Hair follicle dermal papilla cell (primary cell): ENCODE measurements around the gene KRTAP4-7. TPM values are rescaled to one million over a fixed set of nuclear protein-coding genes. Genes with fewer than 3 reads are reported as not detected.

Experiments used
- total RNA-seq: library from RNA; depleted of rRNA; stranded (reverse); fragments of >200 nt; gene quantifications from 2 replicates; pipeline ENCODE4 v1.2.3, GENCODE V29; 2012

The KRTAP4-7 gene
- not detected in 2 replicates for total RNA-seq

DNA sequence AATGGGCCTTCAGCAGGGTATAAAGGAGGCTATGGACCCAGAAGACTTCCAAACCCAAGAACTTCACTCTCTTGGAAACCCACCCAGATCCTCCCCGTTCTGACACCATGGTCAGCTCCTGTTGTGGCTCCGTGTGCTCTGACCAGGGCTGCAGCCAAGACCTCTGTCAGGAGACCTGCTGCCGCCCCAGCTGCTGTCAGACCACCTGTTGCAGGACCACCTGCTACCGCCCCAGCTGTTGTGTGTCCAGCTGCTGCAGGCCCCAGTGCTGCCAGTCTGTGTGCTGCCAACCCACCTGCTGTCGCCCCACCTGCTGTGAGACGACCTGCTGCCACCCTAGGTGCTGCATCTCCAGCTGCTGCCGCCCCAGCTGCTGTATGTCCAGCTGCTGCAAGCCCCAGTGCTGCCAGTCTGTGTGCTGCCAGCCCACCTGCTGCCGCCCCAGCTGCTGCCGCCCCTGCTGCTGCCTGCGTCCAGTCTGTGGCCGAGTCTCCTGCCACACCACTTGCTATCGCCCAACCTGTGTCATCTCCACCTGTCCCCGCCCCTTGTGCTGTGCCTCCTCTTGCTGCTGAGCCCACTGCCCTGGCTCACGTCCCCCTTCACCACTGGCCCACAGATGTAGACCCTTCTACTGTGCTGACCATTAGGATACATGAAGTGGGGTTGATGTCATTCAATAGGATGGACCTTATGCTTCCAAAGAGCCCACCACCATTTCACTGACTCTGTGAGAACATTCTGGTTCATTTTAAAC lies at the start of gene KRTAP4-7:
KRTAP4-7 (plus strand) TSS at position 51 of the 757 bp plus-strand sequence; CDS start at position 108, 57 bp downstream.

DNA sequence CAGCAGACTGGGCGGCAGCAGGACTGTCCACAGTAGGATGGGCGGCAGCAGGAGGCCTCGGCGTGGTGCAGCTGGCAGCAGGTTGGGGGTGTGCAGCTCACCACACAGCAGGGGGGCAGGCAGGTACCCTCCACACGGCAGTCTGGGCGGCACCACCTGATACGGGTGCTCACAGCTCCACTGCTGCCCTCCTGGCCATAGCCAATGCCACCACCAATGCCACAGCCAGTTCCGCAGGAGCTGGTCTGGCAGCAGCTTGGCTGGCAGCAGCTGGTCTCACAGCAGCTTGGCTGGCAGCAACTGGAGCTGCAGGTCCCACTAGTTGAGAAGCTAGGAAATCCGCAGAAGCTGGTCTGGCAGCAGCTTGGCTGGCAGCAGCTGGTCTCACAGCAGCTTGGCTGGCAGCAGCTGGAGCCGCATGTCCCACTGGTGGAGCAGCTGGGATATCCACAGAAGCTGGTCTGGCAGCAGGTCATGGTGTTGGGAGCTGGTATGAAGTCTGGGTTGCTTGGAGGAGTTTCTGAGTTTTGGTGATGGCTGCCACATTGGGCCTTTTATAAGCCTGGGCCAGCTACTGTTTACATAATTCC lies 49.5 kb upstream of the KRTAP4-7 start, which contains the start of gene KRTAP1-3:
KRTAP1-3 (minus strand) TSS at position 529 of the 590 bp plus-strand sequence; CDS start at position 476, 53 bp downstream.

DNA sequence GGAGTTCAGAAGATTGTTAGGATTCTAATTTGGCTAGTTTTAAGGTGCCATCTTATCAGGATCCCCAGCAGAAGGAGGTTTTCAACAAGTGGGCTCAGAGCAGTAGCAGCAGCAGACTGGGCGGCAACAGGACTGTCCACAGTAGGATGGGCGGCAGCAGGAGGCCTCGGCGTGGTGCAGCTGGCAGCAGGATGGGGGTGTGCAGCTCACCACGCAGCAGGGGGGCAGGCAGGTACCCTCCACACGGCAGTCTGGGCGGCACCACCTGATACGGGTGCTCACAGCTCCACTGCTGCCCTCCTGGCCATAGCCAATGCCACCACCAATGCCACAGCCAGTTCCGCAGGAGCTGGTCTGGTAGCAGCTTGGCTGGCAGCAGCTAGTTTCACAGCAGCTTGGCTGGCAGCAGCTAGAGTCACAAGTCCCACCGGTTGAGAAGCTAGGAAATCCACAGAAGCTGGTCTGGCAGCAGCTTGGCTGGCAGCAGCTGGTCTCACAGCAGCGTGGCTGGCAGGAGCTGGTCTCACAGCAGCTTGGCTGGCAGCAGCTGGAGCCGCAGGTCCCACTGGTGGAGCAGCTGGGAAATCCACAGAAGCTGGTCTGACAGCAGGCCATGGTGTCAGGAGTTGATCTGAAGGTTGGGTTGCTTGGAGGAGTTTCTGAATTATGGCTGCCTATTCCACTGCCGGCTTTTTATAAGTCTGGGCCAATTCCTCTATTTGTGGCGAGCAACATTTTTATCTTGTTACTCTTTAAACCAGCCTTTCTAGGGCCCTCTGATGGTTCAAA lies 43.0 kb upstream of the KRTAP4-7 start, which contains the start of gene KRTAP1-1:
KRTAP1-1 (minus strand) TSS at position 668 of the 789 bp plus-strand sequence; CDS start at position 615, 53 bp downstream.

DNA sequence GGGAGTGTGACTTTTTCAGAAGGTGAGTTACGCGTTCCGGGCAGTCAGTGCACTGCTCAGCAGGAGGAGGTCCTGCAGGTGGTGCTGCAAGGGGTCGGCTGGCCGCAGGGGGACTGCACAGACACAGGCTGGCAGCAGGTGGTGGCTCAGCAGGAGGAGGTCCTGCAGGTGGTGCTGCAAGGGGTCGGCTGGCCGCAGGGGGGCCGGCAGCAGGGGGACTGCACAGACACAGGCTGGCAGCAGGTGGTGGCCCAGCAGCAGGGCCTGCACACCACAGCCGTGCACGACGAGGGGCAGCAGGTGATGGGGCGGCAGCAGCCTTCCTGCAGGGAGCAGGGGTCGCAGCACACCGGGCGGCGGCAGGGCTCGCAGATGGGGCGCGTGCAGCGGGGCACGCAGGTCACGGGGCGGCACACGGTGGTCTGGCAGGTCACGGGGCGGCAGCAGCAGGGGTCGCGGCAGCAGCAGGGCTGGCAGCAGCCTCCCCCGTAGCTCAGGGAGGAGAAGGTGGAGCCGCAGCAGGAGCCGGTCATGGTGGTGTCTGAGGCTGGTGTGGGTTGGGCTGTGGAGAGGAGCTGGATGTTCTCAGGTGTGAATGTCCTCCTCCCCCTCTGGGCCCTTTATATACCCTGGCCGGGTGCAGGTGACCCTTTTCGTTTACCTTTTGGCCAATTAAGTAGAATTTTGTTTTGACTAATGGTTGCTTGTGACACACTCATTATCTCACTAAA lies 37.0 kb upstream of the KRTAP4-7 start, which contains the start of gene KRTAP2-1:
KRTAP2-1 (minus strand) TSS at position 582 of the 731 bp plus-strand sequence; CDS start at position 533, 49 bp downstream.

DNA sequence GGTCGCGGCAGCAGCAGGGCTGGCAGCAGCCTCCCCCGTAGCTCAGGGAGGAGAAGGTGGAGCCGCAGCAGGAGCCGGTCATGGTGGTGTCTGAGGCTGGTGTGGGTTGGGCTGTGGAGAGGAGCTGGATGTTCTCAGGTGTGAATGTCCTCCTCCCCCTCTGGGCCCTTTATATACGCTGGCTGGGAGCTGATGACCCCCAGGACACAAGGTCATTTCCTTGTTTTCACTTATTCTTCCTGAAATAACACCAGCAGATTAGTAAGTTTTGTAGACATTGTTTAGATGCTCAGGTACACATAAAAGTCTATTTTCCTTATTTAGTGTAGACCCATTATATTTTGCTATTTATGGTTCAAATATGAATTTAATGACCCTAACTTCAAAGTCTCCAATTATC lies 28.8 kb upstream of the KRTAP4-7 start, which contains the start of gene KRTAP2-2:
KRTAP2-2 (minus strand) TSS at position 101 of the 400 bp plus-strand sequence; CDS start at position 82, 19 bp downstream.

DNA sequence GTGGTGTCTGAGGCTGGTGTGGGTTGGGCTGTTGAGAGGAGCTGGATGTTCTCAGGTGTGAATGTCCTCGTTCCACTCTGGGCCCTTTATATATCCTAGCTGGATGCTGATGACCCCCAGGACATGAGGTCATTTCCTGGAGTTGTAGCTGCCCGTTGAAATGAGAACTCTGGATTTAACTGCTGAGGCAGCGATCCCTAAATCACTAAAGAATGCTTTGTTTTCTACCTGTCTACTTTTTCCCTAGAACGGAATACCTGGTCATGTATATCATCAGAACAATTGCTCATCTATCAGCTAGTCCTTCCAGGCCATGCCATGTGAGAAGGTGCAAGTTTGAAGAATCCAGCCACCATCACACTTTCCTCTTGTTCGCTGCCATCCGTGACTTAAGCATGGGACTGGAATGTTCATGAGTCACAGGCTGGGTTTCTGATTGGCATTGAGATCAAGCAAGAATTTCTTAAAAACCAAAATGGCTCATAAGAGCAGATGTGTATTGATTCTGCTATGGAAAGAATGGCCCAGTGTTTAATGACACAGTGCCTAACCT lies 23.8 kb upstream of the KRTAP4-7 start, which contains the start of gene KRTAP2-3:
KRTAP2-3 (minus strand) TSS at position 63 of the 553 bp plus-strand sequence. CDS start 64 bp downstream, outside the sequence.

DNA sequence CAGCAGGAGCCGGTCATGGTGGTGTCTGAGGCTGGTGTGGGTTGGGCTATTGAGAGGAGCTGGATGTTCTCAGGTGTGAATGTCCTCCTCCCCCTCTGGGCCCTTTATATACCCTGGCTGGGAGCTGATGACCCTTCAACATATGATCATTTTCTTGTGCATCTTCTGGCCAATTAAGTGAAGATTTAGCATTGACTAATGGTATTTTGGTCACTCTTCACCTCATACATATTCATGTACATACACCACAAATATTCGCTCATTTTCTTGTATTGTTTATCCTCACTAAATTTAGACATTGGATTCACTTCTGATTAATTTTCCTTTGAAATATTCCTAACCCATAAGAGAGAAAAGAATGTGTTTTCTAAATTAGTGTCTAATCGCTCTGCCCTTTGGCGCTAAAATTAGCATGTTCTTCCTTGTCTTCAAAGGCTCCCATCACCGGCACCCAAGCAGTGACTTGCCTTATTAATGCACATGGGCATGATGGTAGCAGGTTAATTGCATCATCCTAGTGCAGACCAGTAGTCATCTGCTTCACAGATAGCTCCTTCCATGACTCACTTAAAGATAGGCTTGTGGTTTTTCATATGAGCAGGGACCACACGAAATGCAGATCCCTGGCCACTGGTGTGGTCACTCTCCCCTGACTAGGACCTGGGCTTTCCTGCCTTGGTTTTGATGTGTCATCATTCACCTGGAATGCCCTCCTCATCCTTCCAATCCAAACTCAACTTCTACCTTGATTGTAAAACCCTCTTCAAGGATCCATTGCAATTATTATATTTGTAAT lies 17.9 kb upstream of the KRTAP4-7 start, which contains the start of gene KRTAP2-4:
KRTAP2-4 (minus strand) TSS at position 51 of the 796 bp plus-strand sequence; CDS start at position 17, 34 bp downstream.

DNA sequence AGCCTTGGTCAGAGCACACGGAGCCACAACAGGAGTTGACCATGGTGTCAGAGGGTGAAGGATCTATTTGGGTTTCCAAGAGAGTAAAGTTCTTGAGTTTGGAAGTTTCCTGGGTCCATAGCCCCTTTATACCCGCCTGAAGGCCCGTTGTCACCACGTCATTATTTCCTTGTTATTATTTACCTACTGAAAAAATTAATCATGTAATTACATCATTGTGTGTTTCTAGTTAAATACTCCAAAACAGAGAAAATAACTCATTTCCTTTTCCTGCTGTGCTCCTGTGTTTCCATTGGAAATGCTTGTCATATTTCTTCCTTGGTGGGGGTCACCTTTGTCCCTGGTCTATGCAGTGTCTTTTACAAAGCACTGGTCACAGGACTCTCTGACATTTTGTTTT lies 14.1 kb downstream of the KRTAP4-7 start, which contains the start of gene KRTAP4-8:
KRTAP4-8 (minus strand) TSS at position 101 of the 400 bp plus-strand sequence; CDS start at position 43, 58 bp downstream.

DNA sequence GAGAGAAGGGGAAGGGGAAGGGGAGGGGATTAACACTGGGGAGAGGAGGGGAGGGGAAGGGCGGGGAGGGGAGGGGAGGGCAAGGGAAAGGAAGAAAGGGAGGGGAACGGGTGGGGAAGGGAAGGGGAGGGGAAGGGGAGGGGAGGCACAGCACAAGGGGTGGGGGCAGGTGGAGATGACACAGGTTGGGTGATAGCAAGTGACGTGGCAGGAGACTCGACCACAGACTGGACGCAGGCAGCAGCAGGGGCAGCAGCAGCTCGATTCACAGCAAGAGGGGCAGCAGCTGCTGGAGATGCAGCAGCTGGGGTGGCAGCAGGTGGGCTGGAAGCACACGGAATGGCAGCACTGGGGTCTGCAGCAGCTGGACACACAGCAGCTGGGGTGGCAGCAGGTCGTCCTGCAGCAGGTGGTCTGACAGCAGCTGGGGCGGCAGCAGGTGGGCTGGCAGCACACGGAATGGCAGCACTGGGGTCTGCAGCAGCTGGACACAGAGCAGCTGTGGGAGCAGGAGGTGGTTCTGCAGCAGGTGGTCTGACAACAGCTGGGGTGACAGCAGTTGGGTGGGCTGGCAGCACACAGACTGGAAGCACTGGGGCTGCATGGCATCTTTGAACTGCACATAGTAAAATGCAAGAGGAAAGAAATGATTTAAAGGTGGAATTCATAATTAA lies 17.8 kb downstream of the KRTAP4-7 start, which contains the start of gene KRTAP4-16:
KRTAP4-16 (minus strand) TSS at position 624 of the 674 bp plus-strand sequence; CDS start at position 624, 0 bp downstream.

DNA sequence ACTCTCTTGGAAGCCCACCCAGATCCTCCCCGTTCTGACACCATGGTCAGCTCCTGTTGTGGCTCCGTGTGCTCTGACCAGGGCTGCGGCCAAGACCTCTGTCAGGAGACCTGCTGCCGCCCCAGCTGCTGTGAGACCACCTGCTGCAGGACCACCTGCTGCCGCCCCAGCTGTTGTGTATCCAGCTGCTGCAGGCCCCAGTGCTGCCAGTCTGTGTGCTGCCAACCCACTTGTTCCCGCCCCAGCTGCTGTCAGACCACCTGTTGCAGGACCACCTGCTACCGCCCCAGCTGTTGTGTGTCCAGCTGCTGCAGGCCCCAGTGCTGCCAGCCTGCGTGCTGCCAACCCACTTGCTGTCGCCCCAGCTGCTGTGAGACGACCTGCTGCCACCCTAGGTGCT lies 21.4 kb downstream of the KRTAP4-7 start, which contains the start of gene KRTAP4-9:
KRTAP4-9 (plus strand) TSS at position 43 of the 400 bp plus-strand sequence; CDS start at position 43, 0 bp downstream.

DNA sequence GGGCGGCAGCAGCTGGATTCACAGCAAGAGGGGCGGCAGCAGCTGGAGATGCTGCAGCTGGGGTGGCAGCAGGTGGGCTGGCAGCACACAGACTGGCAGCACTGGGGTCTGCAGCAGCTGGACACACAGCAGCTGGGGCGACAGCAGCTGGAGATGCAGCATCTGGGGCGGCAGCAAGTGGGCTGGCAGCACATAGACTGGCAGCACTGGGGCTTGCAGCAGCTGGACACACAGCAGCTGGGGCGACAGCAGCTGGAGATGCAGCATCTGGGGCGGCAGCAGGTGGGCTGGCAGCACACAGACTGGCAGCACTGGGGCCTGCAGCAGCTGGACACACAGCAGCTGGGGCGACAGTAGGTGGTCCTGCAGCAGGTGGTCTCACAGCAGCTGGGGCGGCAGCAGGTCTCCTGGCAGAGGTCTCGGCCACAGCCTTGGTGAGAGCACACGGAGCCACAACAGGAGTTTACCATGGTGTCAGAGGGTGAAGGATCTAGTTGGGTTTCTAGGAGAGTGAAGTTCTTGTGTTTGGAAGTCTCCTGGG lies 34.0 kb downstream of the KRTAP4-7 start, which contains the start of gene KRTAP4-11:
KRTAP4-11 (minus strand) TSS at position 528 of the 541 bp plus-strand sequence; CDS start at position 470, 58 bp downstream.

DNA sequence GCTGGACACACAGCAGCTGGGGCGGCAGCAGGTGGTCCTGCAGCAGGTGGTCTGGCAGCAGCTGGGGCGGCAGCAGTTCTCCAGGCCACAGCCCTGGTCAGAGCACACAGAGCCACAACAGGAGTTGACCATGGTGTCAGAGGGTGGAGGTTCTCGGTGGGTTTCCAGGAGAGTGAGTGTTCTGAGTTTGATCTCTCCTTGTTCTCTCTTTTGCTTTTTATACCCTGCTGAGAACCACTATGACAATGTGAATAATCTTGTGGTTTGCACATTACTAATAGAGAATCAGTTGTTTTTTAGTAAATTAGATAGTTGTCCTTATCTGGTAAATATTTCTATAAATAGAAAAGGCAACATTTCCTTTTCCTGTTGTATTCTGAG lies 40.0 kb downstream of the KRTAP4-7 start, which contains the start of gene KRTAP4-12:
KRTAP4-12 (minus strand) TSS at position 192 of the 381 bp plus-strand sequence; CDS start at position 132, 60 bp downstream.

Other genes starting within 250 kb of the KRTAP4-7 start
- gene KRT12, start 216.9 kb upstream of the KRTAP4-7 start, total RNA-seq, result not detected in 2 replicates
- not detected in 2 replicates for gene KRT20, start 198.9 kb upstream of the KRTAP4-7 start, total RNA-seq
- gene KRT23, start 146.5 kb upstream of the KRTAP4-7 start, total RNA-seq, result 0.16 and 0.85 TPM in 2 replicates
- not detected in 2 replicates for gene KRT39, start 117.2 kb upstream of the KRTAP4-7 start, total RNA-seq
- not detected in 2 replicates for gene KRT40, start 99.8 kb upstream of the KRTAP4-7 start, total RNA-seq
- gene KRTAP3-3, start 90.0 kb upstream of the KRTAP4-7 start, total RNA-seq, result not detected in 2 replicates
- not detected in 2 replicates for gene KRTAP3-2, start 84.2 kb upstream of the KRTAP4-7 start, total RNA-seq
- not detected in 2 replicates for gene KRTAP3-1, start 75.0 kb upstream of the KRTAP4-7 start, total RNA-seq
- 1.5 and 6.0 TPM in 2 replicates for gene KRTAP1-5, start 56.9 kb upstream of the KRTAP4-7 start, total RNA-seq
- gene KRTAP1-4, start 54.0 kb upstream of the KRTAP4-7 start, total RNA-seq, result not detected in 2 replicates
- gene KRTAP1-3, start 49.3 kb upstream of the KRTAP4-7 start, total RNA-seq, result not detected in 2 replicates
- gene KRTAP1-1, start 42.7 kb upstream of the KRTAP4-7 start, total RNA-seq, result not detected in 2 replicates
- not detected in 2 replicates for gene KRTAP2-1, start 36.8 kb upstream of the KRTAP4-7 start, total RNA-seq
- gene KRTAP2-2, start 28.9 kb upstream of the KRTAP4-7 start, total RNA-seq, result not detected in 2 replicates
- gene KRTAP2-3, start 24.0 kb upstream of the KRTAP4-7 start, total RNA-seq, result not detected in 2 replicates
- not detected in 2 replicates for gene KRTAP2-4, start 18.3 kb upstream of the KRTAP4-7 start, total RNA-seq
- gene KRTAP4-8, start 14.0 kb downstream of the KRTAP4-7 start, total RNA-seq, result not detected in 2 replicates
- not detected in 2 replicates for gene KRTAP4-16, start 18.1 kb downstream of the KRTAP4-7 start, total RNA-seq
- gene KRTAP4-9, start 21.2 kb downstream of the KRTAP4-7 start, total RNA-seq, result not detected in 2 replicates
- gene KRTAP4-11, start 34.2 kb downstream of the KRTAP4-7 start, total RNA-seq, result not detected in 2 replicates
- not detected in 2 replicates for gene KRTAP4-12, start 40.0 kb downstream of the KRTAP4-7 start, total RNA-seq
- not detected in 2 replicates for gene KRTAP4-6, start 56.4 kb downstream of the KRTAP4-7 start, total RNA-seq
- not detected in 2 replicates for gene KRTAP4-5, start 65.7 kb downstream of the KRTAP4-7 start, total RNA-seq
- gene KRTAP4-4, start 76.6 kb downstream of the KRTAP4-7 start, total RNA-seq, result not detected in 2 replicates
- gene KRTAP4-3, start 84.1 kb downstream of the KRTAP4-7 start, total RNA-seq, result not detected in 2 replicates
- gene KRTAP4-2, start 94.1 kb downstream of the KRTAP4-7 start, total RNA-seq, result not detected in 2 replicates
- not detected in 2 replicates for gene KRTAP4-1, start 100.8 kb downstream of the KRTAP4-7 start, total RNA-seq
- gene KRTAP9-1, start 105.7 kb downstream of the KRTAP4-7 start, total RNA-seq, result not detected in 2 replicates
- not detected in 2 replicates for gene KRTAP9-2, start 142.5 kb downstream of the KRTAP4-7 start, total RNA-seq
- not detected in 2 replicates for gene KRTAP9-3, start 148.3 kb downstream of the KRTAP4-7 start, total RNA-seq
- not detected in 2 replicates for gene KRTAP9-8, start 153.8 kb downstream of the KRTAP4-7 start, total RNA-seq
- not detected in 2 replicates for gene KRTAP9-4, start 165.5 kb downstream of the KRTAP4-7 start, total RNA-seq
- not detected in 2 replicates for gene KRTAP9-9, start 171.2 kb downstream of the KRTAP4-7 start, total RNA-seq
- gene KRTAP9-6, start 181.2 kb downstream of the KRTAP4-7 start, total RNA-seq, result not detected in 2 replicates
- gene KRTAP9-7, start 191.5 kb downstream of the KRTAP4-7 start, total RNA-seq, result not detected in 2 replicates
- not detected in 2 replicates for gene KRTAP29-1, start 218.7 kb downstream of the KRTAP4-7 start, total RNA-seq
- not detected in 2 replicates for gene KRTAP16-1, start 225.2 kb downstream of the KRTAP4-7 start, total RNA-seq
- gene KRTAP17-1, start 231.6 kb downstream of the KRTAP4-7 start, total RNA-seq, result not detected in 2 replicates